ENCODE results near the gene NARS2.

NARS2 gene

GRCh38 chr11:78551066-78551465 is 23.6 kb downstream of the NARS2 start:
- Mint-ChIP-seq H3K36me3 (ENCODE audit: low read depth) (peaks cover 72% of the 10 kb centered on the region), H3K27me3 (ENCODE audit: low read depth, poor library complexity) (no peaks in the 10 kb centered on the region), H3K9me3 (no peaks in the 10 kb centered on the region), H3K27ac (no peak overlapping the region), H3K4me3 (no peak overlapping the region), H3K4me1 (peaks cover 5% of the 10 kb centered on the region)
- TF ChIP-seq CTCF (IDR thresholded peaks at IDR 0.05), result no peak
- no peak for DNase-seq

- Mint-ChIP-seq H3K27me3 (ENCODE audit: low read depth, poor library complexity) (no peaks in the 10 kb centered on the region), H3K4me3 (no peak overlapping the region), H3K9me3 (no peaks in the 10 kb centered on the region), H3K4me1 (peaks cover 5% of the 10 kb centered on the region), H3K36me3 (ENCODE audit: low read depth) (peaks cover 72% of the 10 kb centered on the region), H3K27ac (peak overlapping the region; percentile 83)
- DNase-seq, result no peak
- no peak for TF ChIP-seq CTCF (IDR thresholded peaks at IDR 0.05)
These were observed 24.8 kb downstream of the NARS2 start for GRCh38 chr11:78549624-78550409.

- peaks cover 72% of the 10 kb centered on the region for H3K36me3 Mint-ChIP-seq (ENCODE audit: low read depth)
- no peak for TF ChIP-seq CTCF (IDR thresholded peaks at IDR 0.05)
- H3K4me1 Mint-ChIP-seq, result peaks cover 5% of the 10 kb centered on the region
- no peak overlapping the region for H3K4me3 Mint-ChIP-seq
- no peaks in the 10 kb centered on the region for H3K27me3 Mint-ChIP-seq (ENCODE audit: low read depth, poor library complexity)
- H3K27ac Mint-ChIP-seq, result peak overlapping the region; percentile 83
- DNase-seq, result no peak
- no peaks in the 10 kb centered on the region for H3K9me3 Mint-ChIP-seq
These were observed 25.6 kb downstream of the NARS2 start for GRCh38 chr11:78548911-78549590.

- no peaks in the 10 kb centered on the region for H3K27me3 Mint-ChIP-seq (ENCODE audit: low read depth, poor library complexity)
- peaks cover 5% of the 10 kb centered on the region for H3K4me1 Mint-ChIP-seq
- DNase-seq, result no peak
- H3K4me3 Mint-ChIP-seq, result no peak overlapping the region
- H3K36me3 Mint-ChIP-seq (ENCODE audit: low read depth), result peaks cover 72% of the 10 kb centered on the region
- no peak for TF ChIP-seq CTCF (IDR thresholded peaks at IDR 0.05)
- no peak overlapping the region for H3K27ac Mint-ChIP-seq
- no peaks in the 10 kb centered on the region for H3K9me3 Mint-ChIP-seq
These were observed 26.5 kb downstream of the NARS2 start for GRCh38 chr11:78547931-78548705.

- TF ChIP-seq CTCF (IDR thresholded peaks at IDR 0.05), result no peak
- H3K27me3 Mint-ChIP-seq (ENCODE audit: low read depth, poor library complexity), result no peaks in the 10 kb centered on the region
- peaks cover 92% of the 10 kb centered on the region for H3K36me3 Mint-ChIP-seq (ENCODE audit: low read depth)
- H3K27ac Mint-ChIP-seq, result peak overlapping the region; percentile 7
- H3K4me3 Mint-ChIP-seq, result no peak overlapping the region
- no peaks in the 10 kb centered on the region for H3K9me3 Mint-ChIP-seq
- H3K4me1 Mint-ChIP-seq, result no peaks in the 10 kb centered on the region
- no peak for DNase-seq
These were observed 32.7 kb downstream of the NARS2 start for GRCh38 chr11:78542007-78542406.

Data from nephron progenitor cell (in vitro differentiated cells).